Activated CD4-positive, alpha-beta T cell treated with anti-CD3 and anti-CD28 coated beads for 36 hours (primary cell): ENCODE data around the gene CAPSL. TPM values are rescaled to one million over a fixed set of nuclear protein-coding genes. Genes with fewer than 3 reads are reported as not detected.

Source experiments
- ATAC-seq: fragments of 200-7000 bp; cut with Tn5 transposase; one replicate; pipeline ENCODE4 v1.10.0; 2021; ENCODE audit warnings: mild to moderate bottlenecking, moderate library complexity
- CTCF ChIA-PET: fragments of 350-600 bp; sonication (Branson Sonifier 250); formaldehyde crosslinking; loops from one replicate; lab custom pipeline; 2021; ENCODE audit warnings: antibody characterized with exemption; lab: Charles Lee
- POLR2A ChIA-PET: fragments of 350-600 bp; sonication (Branson Sonifier 250); formaldehyde crosslinking; loops from one replicate; lab custom pipeline; 2021; ENCODE audit warnings: antibody characterized with exemption, inconsistent platforms; lab: Charles Lee
- DNase-seq: peaks from one replicate; pipeline ENCODE4 v3.0.0-alpha.2; 2020
- H3K27ac Mint-ChIP-seq: one replicate; pipeline ENCODE4 v1.8.0; 2021; ENCODE audit warnings: mixed read lengths
- H3K27me3 Mint-ChIP-seq: one replicate; pipeline ENCODE4 v1.8.0; 2021; ENCODE audit warnings: mixed read lengths
- H3K36me3 Mint-ChIP-seq: one replicate; pipeline ENCODE4 v1.8.0; 2021; ENCODE audit warnings: low read depth, mixed read lengths
- H3K4me1 Mint-ChIP-seq: one replicate; pipeline ENCODE4 v1.8.0; 2021; ENCODE audit warnings: mixed read lengths
- H3K4me3 Mint-ChIP-seq: one replicate; pipeline ENCODE4 v1.8.0; 2021; ENCODE audit warnings: mild to moderate bottlenecking, moderate library complexity, mixed read lengths
- H3K9me3 Mint-ChIP-seq: one replicate; pipeline ENCODE4 v1.8.0; 2021; ENCODE audit warnings: low read depth, mixed read lengths
- intact Hi-C, 2 experiments: fragments of 100-400 bp; cut with DNase I in 1 of 2; cut with micrococcal nuclease in 1 of 2; formaldehyde crosslinking; loops; one replicate each; pipeline versions ENCODE4 v1.14.2 to v1.15.1; 2022 to 2024; cut with DNase I, micrococcal nuclease
- total RNA-seq, 2 experiments: library from RNA; stranded (reverse); gene quantifications; one replicate each; pipeline ENCODE4 v1.2.3, GENCODE V29; 2021

The CAPSL gene
- total RNA-seq, 2 experiments from 2014 or later = 1.0 to 1.7 TPM

- Mint-ChIP-seq H3K27ac (no peak overlapping the region), H3K9me3 (no peaks in the 10 kb centered on the region), H3K36me3 (no peaks in the 10 kb centered on the region), H3K4me3 (no peak overlapping the region), H3K4me1 (no peaks in the 10 kb centered on the region), H3K27me3 (peaks cover 18% of the 10 kb centered on the region)
- DNase-seq (no peak), ATAC-seq (no peak)
- POLR2A ChIA-PET = no interaction called here
- intact Hi-C loops = no loop called here
- CTCF ChIA-PET = no interaction called here
Measured at GRCh38 chr5:35947085-35947484, 8.7 kb upstream of the CAPSL start.

- POLR2A ChIA-PET = no interaction called here
- H3K27ac Mint-ChIP-seq = no peak overlapping the region
- H3K4me1 Mint-ChIP-seq = peaks cover 5% of the 10 kb centered on the region
- no peak overlapping the region for H3K4me3 Mint-ChIP-seq
- DNase-seq (no peak), ATAC-seq (no peak)
- H3K27me3 Mint-ChIP-seq = peaks cover 18% of the 10 kb centered on the region
- CTCF ChIA-PET = interaction anchor here (0.6 kb wide), 1 partner anchor 266 kb away, joined by 3 read pairs; no protein-coding TSS in a partner anchor
- no peaks in the 10 kb centered on the region for H3K9me3 Mint-ChIP-seq
- intact Hi-C loops = no loop called here
- H3K36me3 Mint-ChIP-seq = no peaks in the 10 kb centered on the region
Measured at GRCh38 chr5:35939639-35940038, 1.2 kb upstream of the CAPSL start.

- ATAC-seq (peak; percentile 42), DNase-seq (peak; percentile 76)
- POLR2A ChIA-PET = interaction anchor here (0.6 to 1.3 kb wide), 8 partner anchors 11 to 276 kb away, joined by 3 to 7 read pairs (median 3); partner anchors contain the start of gene IL7R
- Mint-ChIP-seq H3K27me3 (no peaks in the 10 kb centered on the region), H3K36me3 (no peaks in the 10 kb centered on the region), H3K4me1 (peaks cover 49% of the 10 kb centered on the region), H3K27ac (peak overlapping the region; percentile 69), H3K9me3 (no peaks in the 10 kb centered on the region), H3K4me3 (peak overlapping the region; percentile 78)
- CTCF ChIA-PET = interaction anchor here (0.5 to 5.3 kb wide), 65 partner anchors 8 to 1011 kb away, joined by 3 to 111 read pairs (median 4); partner anchors contain the start of genes BRIX1 and SPEF2
- intact Hi-C loops = loop anchor here (1.0 to 10.0 kb wide), 9 partner anchors 275 to 1002 kb away; partner anchors contain the start of genes SPEF2 (in 2 of the 2) and DNAJC21 (in 1 of the 2)
Measured at GRCh38 chr5:35926389-35927051, 11.9 kb downstream of the CAPSL start.

- peak; percentile 87 for ATAC-seq
Measured at GRCh38 chr5:35924950-35925722, 13.3 kb downstream of the CAPSL start.

GRCh38 chr5:35924122-35924949 lies 14.1 kb downstream of the CAPSL start:
- peak; percentile 33 for ATAC-seq
- DNase-seq = peak; percentile 50
- Mint-ChIP-seq H3K4me1 (peaks cover 60% of the 10 kb centered on the region), H3K27ac (peak overlapping the region; percentile 94), H3K36me3 (peaks cover 8% of the 10 kb centered on the region), H3K9me3 (peaks cover 7% of the 10 kb centered on the region), H3K4me3 (peak overlapping the region; percentile 78), H3K27me3 (no peaks in the 10 kb centered on the region)
- POLR2A ChIA-PET = interaction anchor here (0.6 to 2.1 kb wide), 8 partner anchors 19 to 794 kb away, joined by 3 to 8 read pairs (median 4); partner anchors contain the start of gene IL7R
- intact Hi-C loops = loop anchor here (1.0 to 10.0 kb wide), 8 partner anchors 20 to 1000 kb away; partner anchors contain the start of gene DNAJC21 (in 1 of the 2)
- CTCF ChIA-PET = interaction anchor here (0.6 to 5.3 kb wide), 33 partner anchors 10 to 836 kb away, joined by 3 to 111 read pairs (median 4); partner anchors contain the start of genes IL7R and SPEF2

More at GRCh38 chr5:35924950-35925722, 13.3 kb downstream of the CAPSL start:
- POLR2A ChIA-PET = interaction anchor here (1.0 to 2.1 kb wide), 7 partner anchors 20 to 274 kb away, joined by 3 to 8 read pairs (median 4); partner anchors contain the start of gene IL7R
- peaks cover under 1% of the 10 kb centered on the region for H3K9me3 Mint-ChIP-seq
- H3K27me3 Mint-ChIP-seq = no peaks in the 10 kb centered on the region
- intact Hi-C loops = loop anchor here (1.0 to 10.0 kb wide), 10 partner anchors 21 to 1000 kb away; partner anchors contain the start of gene DNAJC21 (in 1 of the 2)
- H3K36me3 Mint-ChIP-seq = peaks cover 3% of the 10 kb centered on the region
- H3K4me1 Mint-ChIP-seq = peaks cover 55% of the 10 kb centered on the region
- peak overlapping the region; percentile 94 for H3K27ac Mint-ChIP-seq
- peak; percentile 93 for DNase-seq
- peak overlapping the region; percentile 78 for H3K4me3 Mint-ChIP-seq
- CTCF ChIA-PET = interaction anchor here (0.6 to 5.3 kb wide), 53 partner anchors 9 to 1327 kb away, joined by 3 to 111 read pairs (median 4); partner anchors contain the start of genes IL7R and SPEF2

GRCh38 chr5:35922468-35922867 lies 16.0 kb downstream of the CAPSL start:
- H3K4me1 Mint-ChIP-seq = peaks cover 71% of the 10 kb centered on the region
- peaks cover 8% of the 10 kb centered on the region for H3K9me3 Mint-ChIP-seq
- ChIA-PET CTCF (interaction anchor here (0.6 to 4.3 kb wide), 4 partner anchors 64 to 579 kb away, joined by 3 to 38 read pairs (median 4); no protein-coding TSS in a partner anchor), POLR2A (interaction anchor here (0.7 kb wide), 1 partner anchor 59 kb away, joined by 4 read pairs; no protein-coding TSS in a partner anchor)
- ATAC-seq = no peak
- no peaks in the 10 kb centered on the region for H3K27me3 Mint-ChIP-seq
- H3K36me3 Mint-ChIP-seq = peaks cover 12% of the 10 kb centered on the region
- intact Hi-C loops = loop anchor here (10.0 kb wide), 2 partner anchors 608 to 998 kb away; partner anchors contain the start of gene DNAJC21 (in 1 of the 2)
- H3K27ac Mint-ChIP-seq = peak overlapping the region; percentile 48
- no peak overlapping the region for H3K4me3 Mint-ChIP-seq
- DNase-seq = no peak

GRCh38 chr5:35921930-35922329 lies 16.5 kb downstream of the CAPSL start:
- H3K27me3 Mint-ChIP-seq = no peaks in the 10 kb centered on the region
- ChIA-PET POLR2A (interaction anchor here (0.7 kb wide), 1 partner anchor 251 kb away, joined by 3 read pairs; no protein-coding TSS in a partner anchor), CTCF (interaction anchor here (0.6 kb wide), 1 partner anchor 68 kb away, joined by 3 read pairs; no protein-coding TSS in a partner anchor)
- no peak overlapping the region for H3K4me3 Mint-ChIP-seq
- peaks cover 8% of the 10 kb centered on the region for H3K9me3 Mint-ChIP-seq
- intact Hi-C loops = loop anchor here (10.0 kb wide), 2 partner anchors 607 to 997 kb away; partner anchors contain the start of gene DNAJC21 (in 1 of the 2)
- peaks cover 71% of the 10 kb centered on the region for H3K4me1 Mint-ChIP-seq
- peaks cover 12% of the 10 kb centered on the region for H3K36me3 Mint-ChIP-seq
- peak; percentile 22 for DNase-seq
- no peak for ATAC-seq
- H3K27ac Mint-ChIP-seq = no peak overlapping the region

GRCh38 chr5:35920890-35921289 lies 17.5 kb downstream of the CAPSL start:
- ChIA-PET POLR2A (interaction anchor here (0.6 kb wide), 1 partner anchor 71 kb away, joined by 3 read pairs; no protein-coding TSS in a partner anchor), CTCF (no interaction called here)
- Mint-ChIP-seq H3K4me3 (no peak overlapping the region), H3K9me3 (peaks cover 14% of the 10 kb centered on the region), H3K27ac (no peak overlapping the region), H3K27me3 (no peaks in the 10 kb centered on the region), H3K4me1 (peaks cover 62% of the 10 kb centered on the region), H3K36me3 (peaks cover 12% of the 10 kb centered on the region)
- ATAC-seq (no peak), DNase-seq (no peak)
- intact Hi-C loops = loop anchor here (10.0 kb wide), 2 partner anchors 606 to 996 kb away; partner anchors contain the start of gene DNAJC21 (in 1 of the 2)

GRCh38 chr5:35919191-35919590 lies 19.2 kb downstream of the CAPSL start:
- H3K9me3 Mint-ChIP-seq = peaks cover 14% of the 10 kb centered on the region
- H3K27ac Mint-ChIP-seq = peak overlapping the region; percentile 82
- peaks cover 17% of the 10 kb centered on the region for H3K36me3 Mint-ChIP-seq
- no peaks in the 10 kb centered on the region for H3K27me3 Mint-ChIP-seq
- ATAC-seq (peak; percentile 72), DNase-seq (peak; percentile 46)
- intact Hi-C loops = loop anchor here (1.0 kb wide), 2 partner anchors 15 to 67 kb away; no protein-coding TSS in a partner anchor
- H3K4me1 Mint-ChIP-seq = peaks cover 48% of the 10 kb centered on the region
- ChIA-PET POLR2A (interaction anchor here (0.6 kb wide), 1 partner anchor 24 kb away, joined by 5 read pairs; no protein-coding TSS in a partner anchor), CTCF (interaction anchor here (0.7 to 1.5 kb wide), 3 partner anchors 10 to 150 kb away, joined by 3 to 7 read pairs (median 3); no protein-coding TSS in a partner anchor)
- peak overlapping the region; percentile 24 for H3K4me3 Mint-ChIP-seq
